GM19455 (cell line): ENCODE data around the gene OR2V2.
A peak's percentile ranks its signal among the peaks of the same experiment; 100 is the strongest.
"Not testable (repeated sequence)": the region's sequence is repeated elsewhere in the genome, so short reads cannot be mapped to it uniquely, and the experiment has no call there.

Experiments
- ATAC-seq: cut with Tn5 transposase; IDR thresholded peaks from one replicate; pipeline ENCODE4 v1.9.1; 2021; ENCODE audit not compliant: unreplicated experiment

Gene OR2V2

GRCh38 chr5:181142054-181142453, 5.3 kb upstream of the OR2V2 start:
- ATAC-seq: no peak

GRCh38 chr5:181145133-181145532, 2.3 kb upstream of the OR2V2 start:
- ATAC-seq: no peak

GRCh38 chr5:181149355-181149754, 2.0 kb downstream of the OR2V2 start:
- ATAC-seq: no peak

- no peak for ATAC-seq
These were observed 2.7 kb downstream of the OR2V2 start for GRCh38 chr5:181149806-181150733.

GRCh38 chr5:181151146-181151545, 3.8 kb downstream of the OR2V2 start:
- no peak for ATAC-seq

DNA sequence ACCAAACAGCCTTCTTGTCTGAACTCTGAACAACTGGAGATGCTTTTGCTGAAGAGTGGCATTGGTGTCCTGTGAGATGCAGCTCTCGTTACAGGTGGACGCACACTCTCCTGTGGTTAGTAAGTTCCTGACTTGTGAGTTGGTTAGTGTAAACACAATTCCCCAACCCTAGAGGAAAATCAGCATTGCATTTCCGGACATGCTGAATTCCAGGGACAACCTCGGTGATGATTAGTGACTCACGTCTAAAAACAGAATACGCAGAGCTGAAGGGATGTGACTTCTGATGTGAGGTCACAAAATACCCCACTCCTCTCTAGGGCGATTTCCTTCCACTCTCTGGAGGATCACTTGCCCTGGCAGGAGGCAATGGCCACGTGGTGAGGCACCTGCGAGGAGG, 5.0 kb downstream of the OR2V2 start:
- no peak for ATAC-seq

GRCh38 chr5:181153814-181154213, 6.4 kb downstream of the OR2V2 start:
- ATAC-seq: no peak

GRCh38 chr5:181156758-181157157, 9.4 kb downstream of the OR2V2 start:
- no peak for ATAC-seq

DNA sequence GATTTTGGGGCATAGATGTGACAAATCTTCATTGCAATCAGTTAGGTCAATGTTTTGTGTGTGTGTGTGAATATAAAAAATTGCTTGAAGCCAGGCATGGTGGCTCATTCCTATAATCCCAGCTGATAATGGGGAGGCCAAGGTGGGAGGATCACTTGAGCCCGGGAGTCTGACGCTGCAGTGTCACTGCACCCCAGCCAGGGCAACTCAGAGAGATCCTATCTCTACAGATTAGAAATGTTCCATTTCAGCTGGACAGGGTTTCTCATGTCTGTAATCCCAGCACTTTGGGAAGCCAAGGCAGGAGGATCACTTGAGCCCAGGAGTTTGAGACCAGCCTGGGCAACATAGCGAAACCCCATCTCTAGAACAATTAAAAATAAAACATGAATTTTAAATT, 11.5 kb downstream of the OR2V2 start:
- ATAC-seq: no peak

- peak; percentile 54 for ATAC-seq
These were observed 12.1 kb downstream of the OR2V2 start for GRCh38 chr5:181159286-181160151.

DNA sequence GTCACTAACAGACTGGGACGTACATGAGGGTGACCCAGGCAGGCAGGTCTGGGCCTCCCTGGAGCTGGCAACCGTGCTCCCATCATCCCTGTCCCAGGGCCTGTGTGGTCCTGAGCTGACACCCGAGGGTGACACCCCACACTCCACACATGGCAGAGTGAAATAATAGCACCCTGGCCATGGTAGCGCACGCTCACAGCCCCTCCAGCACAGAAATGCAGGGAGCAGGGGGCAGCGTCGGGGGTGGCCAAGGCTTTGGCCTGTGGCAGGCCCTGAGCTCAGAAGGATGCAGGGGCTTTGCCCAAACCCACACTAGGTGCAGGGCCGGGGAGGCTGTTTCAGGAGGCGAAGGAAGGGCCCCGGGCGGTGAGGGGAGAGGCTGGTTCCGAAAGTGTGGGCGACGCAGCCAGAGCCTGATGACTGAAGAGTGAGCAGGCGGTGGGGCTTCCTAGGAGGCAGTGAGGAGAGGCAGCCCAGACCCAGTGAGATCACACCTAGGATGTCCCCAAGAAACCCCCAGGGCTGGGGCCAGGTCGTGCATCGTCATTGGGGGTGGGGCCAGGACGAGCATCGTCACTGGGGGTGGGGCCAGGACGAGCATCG, 12.9 kb downstream of the OR2V2 start:
- peak; percentile 48 for ATAC-seq

GRCh38 chr5:181160755-181161533, 13.6 kb downstream of the OR2V2 start:
- not testable (repeated sequence) for ATAC-seq

DNA sequence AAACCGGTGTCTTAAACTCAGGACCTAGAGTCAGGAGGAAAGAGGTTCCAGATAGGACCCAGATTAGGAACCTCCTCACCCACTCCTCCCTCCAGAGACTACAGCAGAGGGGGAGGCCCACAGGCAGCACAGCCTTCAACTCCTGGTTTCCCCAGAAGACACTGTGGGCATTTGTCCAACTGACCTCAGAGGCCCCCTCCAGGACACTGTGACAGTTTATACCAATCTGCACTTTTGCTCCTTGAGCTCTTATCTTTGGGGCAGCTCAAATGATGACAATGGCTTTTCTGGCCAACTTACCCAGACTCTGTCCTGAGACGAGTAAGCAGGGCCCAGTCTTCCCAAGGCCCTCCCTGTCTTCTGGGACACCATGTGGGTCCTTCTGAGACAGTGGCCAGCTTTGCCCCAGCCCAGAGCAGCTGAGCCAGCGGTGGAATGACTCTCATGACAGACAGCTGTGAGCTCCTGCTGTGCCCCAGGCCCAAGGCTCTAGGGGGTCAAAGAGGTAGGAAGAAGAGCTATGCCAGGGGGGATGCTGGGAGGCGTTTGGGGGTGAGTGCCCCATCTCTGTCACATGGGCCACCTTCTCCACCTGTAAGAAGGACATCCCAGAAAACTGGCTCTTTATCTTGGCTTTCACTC, 14.3 kb downstream of the OR2V2 start:
- ATAC-seq: no peak

DNA sequence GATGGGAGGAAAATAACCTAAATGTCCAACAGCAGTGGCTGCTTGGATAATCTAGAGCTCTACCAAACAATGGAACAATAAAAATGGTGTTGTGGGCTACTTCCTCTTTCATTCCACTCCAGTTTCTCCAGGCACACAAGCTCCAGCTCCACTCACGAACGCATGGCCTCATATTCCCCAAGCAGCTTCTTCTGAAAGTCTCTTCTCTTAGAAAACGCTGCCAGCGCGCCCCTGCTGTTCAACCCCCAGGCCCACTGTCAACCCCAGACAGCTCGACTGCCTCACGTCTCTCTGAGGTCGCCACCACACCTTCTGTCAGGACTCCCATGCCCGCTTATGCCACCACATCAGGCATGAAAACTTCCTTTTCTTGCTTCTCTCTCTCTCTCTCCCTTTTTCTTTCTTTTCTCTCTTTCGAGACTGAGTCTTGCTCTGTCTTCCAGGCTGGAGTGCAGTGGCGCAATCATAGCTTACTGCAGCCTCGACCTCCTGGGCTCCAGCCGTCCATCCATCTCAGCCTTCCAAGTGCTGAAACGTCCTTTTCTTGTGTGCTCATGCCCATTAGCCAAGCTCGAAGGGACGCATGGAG, 16.2 kb downstream of the OR2V2 start:
- ATAC-seq: no peak

DNA sequence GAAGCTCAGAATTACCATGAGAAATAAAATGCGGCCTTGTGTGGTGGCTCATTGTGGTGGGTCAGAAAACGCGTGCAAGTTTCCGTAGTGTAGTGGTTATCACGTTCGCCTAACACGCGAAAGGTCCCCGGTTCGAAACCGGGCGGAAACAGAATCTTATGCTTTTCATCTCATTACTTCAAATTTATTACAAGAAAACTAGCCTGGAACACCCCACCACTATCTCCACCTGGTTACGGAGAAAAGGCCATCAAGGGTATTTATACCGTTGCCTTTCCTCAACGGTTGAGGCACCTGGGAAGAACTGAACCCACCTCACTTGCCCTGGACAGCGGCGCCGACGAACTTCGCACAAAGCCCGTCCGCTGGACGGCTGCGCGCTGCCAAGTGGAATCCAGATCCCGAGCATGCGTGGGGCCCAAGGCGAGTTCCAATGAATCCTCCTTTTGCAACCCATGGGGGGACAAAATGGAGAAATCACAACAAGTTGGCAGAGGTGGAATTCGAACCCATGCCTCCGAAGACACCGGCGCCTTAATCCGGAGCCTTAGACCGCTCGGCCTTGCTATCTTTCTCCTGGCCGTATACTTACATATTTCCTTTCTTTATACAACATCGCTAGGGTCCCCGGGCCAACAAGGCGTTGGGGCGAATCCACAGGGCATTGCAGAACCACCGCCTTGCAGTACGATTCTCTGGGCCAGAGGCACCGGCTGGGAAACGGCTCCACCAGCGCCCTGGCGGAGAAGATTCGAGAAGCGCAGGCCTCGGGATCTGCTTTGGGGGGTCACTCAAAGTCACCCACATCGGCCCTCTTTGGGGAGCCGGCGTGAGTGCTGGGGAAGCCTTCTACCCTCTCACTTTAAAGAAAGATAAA, 16.9 kb downstream of the OR2V2 start:
- ATAC-seq: no peak

DNA sequence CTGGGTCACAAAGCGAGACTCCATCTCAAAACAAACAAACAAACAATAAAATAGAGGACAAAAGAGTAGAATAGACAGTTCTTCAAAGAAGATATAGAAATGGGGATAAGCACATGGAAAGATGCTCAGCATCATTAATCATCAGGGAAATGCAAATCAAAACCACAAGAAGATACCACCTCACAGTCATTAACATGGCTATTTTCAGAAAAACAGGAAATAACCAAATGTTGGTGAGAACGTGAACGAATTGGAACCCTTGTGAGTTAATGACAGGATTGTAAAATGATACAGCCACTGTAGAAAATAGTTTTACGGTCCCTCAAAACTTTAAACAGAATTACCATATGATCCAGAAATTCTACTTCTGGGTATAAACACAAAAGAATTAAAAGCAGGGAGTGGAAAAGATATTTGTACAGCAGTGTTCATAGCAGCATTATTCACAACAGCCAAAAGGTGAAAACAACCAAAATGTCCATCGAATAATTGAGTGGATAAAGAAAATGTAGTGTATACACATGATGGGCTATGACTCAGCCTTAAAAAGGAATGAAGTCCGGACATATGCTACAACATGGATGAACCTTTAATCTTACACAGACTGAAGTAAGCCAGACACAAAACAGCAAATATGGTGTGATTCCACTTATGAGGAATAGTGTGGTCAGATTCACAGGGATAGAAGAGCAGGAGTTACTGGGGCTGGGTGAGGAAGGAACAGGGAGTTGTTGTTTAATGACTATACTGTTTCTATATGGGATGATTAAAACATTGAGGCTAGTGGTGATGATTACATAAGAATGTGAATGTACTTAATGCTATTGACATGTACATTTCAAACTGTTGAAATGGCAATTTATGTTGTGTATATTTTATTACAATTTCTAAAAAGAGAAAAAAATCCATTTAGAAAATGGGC, 19.7 kb downstream of the OR2V2 start:
- ATAC-seq: no peak

DNA sequence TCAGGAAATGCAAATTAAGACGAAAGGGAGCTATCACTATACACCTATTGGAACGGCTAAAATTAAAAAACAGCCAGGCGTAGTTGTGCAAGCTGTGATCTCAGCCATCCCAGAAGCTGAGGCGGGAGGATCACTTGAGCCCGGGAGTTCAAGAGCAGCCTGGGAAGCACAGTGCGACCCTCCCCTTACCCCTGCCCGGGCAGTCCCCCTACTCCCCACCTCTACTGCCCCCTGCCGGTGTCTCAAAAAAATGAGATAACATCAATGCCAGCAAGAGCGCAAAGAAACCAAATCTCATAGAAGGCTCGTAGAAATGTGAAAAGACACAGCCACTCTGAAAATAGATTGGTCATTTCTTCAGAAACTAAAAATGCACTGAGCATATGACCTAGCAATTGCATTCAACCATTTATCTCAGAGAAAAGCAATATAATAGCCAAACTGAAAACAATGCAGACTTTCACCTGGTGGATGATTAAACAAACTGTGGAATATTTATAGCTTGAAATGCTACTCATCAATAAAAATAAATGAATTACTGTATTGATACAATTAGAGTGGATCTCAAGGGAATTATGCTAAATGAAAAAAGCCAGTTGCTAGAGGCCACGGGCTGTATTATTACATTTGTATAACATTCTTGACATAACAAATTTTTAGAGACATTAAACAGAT, 20.6 kb downstream of the OR2V2 start:
- ATAC-seq: no peak
